T-helper 17 cell (primary cell): Measurements from ENCODE around the gene MINPP1. TPM values are rescaled to one million over a fixed set of nuclear protein-coding genes. Genes with fewer than 3 reads are reported as not detected.

ENCODE experiments used
- ATAC-seq: fragments of 150-1000 bp; cut with Tn5 transposase; 2 replicates; pipeline ENCODE4 v1.10.0; 2021; ENCODE audit warnings: mild to moderate bottlenecking, moderate library complexity
- DNase-seq, 3 donors: peaks; one replicate each; pipeline versions ENCODE4 v3.0.0 to v3.0.0-alpha.2; 2020 to 2021
- H3K9me3 ChIP-seq: one replicate; pipeline ENCODE4 v1.7.0; 2013; ENCODE audit warnings: low read length, mild to moderate bottlenecking; ENCODE audit not compliant: control insufficient read depth, poor library complexity, severe bottlenecking
- H3K27ac Mint-ChIP-seq: one replicate; pipeline ENCODE4 v1.8.0; 2022; ENCODE audit warnings: mild to moderate bottlenecking, moderate library complexity, mixed read lengths
- H3K27me3 Mint-ChIP-seq: one replicate; pipeline ENCODE4 v1.8.0; 2022; ENCODE audit warnings: mixed read lengths
- H3K36me3 Mint-ChIP-seq: one replicate; pipeline ENCODE4 v1.8.0; 2022; ENCODE audit warnings: low read depth, mixed read lengths
- H3K4me1 Mint-ChIP-seq: one replicate; pipeline ENCODE4 v1.8.0; 2022; ENCODE audit warnings: mild to moderate bottlenecking, mixed read lengths
- H3K4me3 Mint-ChIP-seq: one replicate; pipeline ENCODE4 v1.8.0; 2022; ENCODE audit warnings: mild to moderate bottlenecking, moderate library complexity, mixed read lengths
- total RNA-seq, 4 donors: library from RNA in 2 of 4; stranded (reverse) in 2 of 4; gene quantifications; one replicate each; pipeline ENCODE4 v1.2.3 and lab custom pipeline; 2022 to 2026

MINPP1 gene
- total RNA-seq, 2 donors from 2014 or later: 2.2 to 2.3 TPM

DNA sequence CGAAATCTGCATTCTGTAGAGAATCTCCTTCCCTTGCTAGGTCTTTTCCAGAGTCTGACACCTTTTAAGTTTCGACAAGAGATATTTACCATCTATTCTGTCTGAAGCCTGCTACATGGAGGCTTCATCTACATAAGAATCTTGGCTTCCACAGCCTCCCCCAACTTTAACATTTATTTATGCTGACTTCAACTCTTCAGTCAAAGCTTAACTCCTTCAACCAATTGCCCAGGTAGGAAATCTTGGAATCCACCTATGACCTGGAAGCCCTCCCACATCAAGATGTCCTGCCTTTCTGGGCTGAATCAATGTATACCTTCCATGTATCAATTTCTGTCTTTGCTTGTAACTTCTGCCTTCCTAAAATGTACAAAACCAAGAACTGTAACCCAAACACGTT, 54.7 kb downstream of the MINPP1 start:
- ATAC-seq (no peak), DNase-seq (no peak)
- H3K27ac Mint-ChIP-seq: no peak overlapping the region
- H3K9me3 ChIP-seq: peaks cover 2% of the 10 kb centered on the region
- no peak overlapping the region for H3K4me3 Mint-ChIP-seq
- H3K36me3 Mint-ChIP-seq: peaks cover 2% of the 10 kb centered on the region
- H3K27me3 Mint-ChIP-seq: no peaks in the 10 kb centered on the region
- no peaks in the 10 kb centered on the region for H3K4me1 Mint-ChIP-seq

DNA sequence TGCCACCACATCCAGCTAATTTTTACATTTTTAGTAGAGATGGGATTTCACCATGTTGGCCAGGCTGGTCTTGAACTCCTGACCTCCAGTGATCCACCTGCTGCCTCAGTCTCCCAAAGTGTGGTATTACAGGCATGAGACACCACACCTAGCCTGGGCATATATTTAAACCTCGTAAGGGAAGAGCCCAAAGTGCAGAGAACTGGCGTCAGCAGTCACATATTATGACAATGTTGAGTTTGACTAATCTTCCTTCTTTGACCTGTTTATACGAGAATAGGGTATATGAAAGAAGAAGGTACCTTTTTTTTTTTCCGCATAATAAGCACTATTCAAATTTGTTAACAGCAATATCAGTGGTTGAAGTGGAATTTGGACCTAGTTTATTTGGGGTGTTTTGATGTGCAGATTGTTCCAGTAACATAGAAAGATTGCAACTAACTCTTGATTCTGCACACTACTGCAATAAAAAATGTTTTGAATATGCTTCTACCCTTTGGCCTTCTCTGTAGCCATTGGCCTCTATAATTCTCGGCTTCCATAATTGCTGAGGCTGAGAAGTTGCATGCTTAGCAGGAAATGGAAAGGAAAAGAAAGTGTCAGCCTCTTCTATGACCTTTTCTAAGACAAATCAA, 55.9 kb downstream of the MINPP1 start:
- DNase-seq (no peak), ATAC-seq (no peak)
- Mint-ChIP-seq H3K27me3 (no peaks in the 10 kb centered on the region), H3K4me3 (no peak overlapping the region), H3K27ac (no peak overlapping the region), H3K36me3 (peaks cover under 1% of the 10 kb centered on the region), H3K4me1 (no peaks in the 10 kb centered on the region)
- peaks cover 9% of the 10 kb centered on the region for H3K9me3 ChIP-seq

DNA sequence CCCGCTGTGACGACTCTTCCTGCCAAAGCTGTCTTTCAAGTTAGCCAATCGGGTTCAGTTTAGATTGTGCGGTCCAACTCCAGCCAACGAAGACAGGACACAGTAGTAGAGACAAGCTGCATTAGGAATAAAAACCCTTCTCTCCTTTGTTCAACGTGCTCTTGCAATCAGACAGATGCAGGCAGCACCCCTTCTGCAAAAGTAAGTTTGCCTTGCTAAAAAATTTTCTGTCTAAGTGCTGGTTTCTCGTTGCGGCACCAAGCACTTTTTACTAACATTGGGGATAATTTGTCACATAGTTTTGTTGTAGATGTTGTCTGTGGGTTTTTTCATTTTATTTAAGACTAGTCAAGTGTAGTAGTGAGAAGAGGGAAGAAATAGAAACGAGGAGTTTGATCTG, 58.1 kb downstream of the MINPP1 start:
- no peak overlapping the region for H3K4me3 Mint-ChIP-seq
- DNase-seq (no peak), ATAC-seq (no peak)
- H3K4me1 Mint-ChIP-seq: no peaks in the 10 kb centered on the region
- peaks cover 10% of the 10 kb centered on the region for H3K9me3 ChIP-seq
- H3K36me3 Mint-ChIP-seq: peaks cover 2% of the 10 kb centered on the region
- no peak overlapping the region for H3K27ac Mint-ChIP-seq
- no peaks in the 10 kb centered on the region for H3K27me3 Mint-ChIP-seq

DNA sequence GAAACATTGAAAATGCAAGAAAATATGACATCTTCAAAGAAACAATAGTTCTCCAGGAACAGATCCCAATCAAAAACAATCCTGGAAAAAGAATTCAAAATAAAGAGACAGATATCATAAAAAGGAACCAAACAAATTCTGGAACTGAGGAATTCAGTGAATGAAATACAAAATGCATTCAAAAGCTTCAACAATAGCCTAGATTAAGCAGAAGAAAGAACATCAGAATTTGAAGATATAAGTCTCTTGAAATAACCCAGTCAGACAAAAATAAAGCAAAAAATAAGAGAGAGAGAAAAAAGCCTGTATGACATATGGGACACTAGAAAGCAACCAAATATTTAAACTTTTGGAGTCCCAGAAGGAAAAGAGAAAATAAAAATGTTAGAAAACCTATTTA, 60.3 kb downstream of the MINPP1 start:
- Mint-ChIP-seq H3K4me1 (no peaks in the 10 kb centered on the region), H3K4me3 (no peak overlapping the region), H3K36me3 (peaks cover 2% of the 10 kb centered on the region), H3K27me3 (peaks cover 8% of the 10 kb centered on the region), H3K27ac (no peak overlapping the region)
- ATAC-seq (no peak), DNase-seq (no peak)
- peaks cover 10% of the 10 kb centered on the region for H3K9me3 ChIP-seq

DNA sequence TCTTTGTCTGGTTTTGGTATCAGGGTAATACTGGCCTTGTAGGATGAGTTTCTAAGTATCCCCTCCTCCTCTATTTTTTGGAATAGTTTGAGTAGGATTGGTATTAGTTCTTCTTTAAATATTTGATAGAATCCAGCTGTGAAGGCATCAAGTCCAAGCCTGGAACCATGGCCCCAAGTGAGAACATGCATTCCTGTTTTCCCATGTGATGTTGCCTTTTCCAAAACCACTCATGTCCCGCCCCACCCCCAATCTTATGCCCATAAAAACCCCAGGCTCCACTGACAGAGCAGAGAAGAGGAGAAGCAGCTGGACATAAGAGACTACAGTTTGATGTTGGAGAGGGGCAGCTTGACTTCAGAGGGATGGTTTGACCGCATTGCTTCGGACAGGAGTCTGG, 71.2 kb downstream of the MINPP1 start:
- H3K4me1 Mint-ChIP-seq: no peaks in the 10 kb centered on the region
- H3K9me3 ChIP-seq: no peaks in the 10 kb centered on the region
- no peak for ATAC-seq
- H3K27me3 Mint-ChIP-seq: peaks cover 45% of the 10 kb centered on the region
- no peak overlapping the region for H3K27ac Mint-ChIP-seq
- H3K36me3 Mint-ChIP-seq: peaks cover 3% of the 10 kb centered on the region
- no peak overlapping the region for H3K4me3 Mint-ChIP-seq
- DNase-seq: no peak

DNA sequence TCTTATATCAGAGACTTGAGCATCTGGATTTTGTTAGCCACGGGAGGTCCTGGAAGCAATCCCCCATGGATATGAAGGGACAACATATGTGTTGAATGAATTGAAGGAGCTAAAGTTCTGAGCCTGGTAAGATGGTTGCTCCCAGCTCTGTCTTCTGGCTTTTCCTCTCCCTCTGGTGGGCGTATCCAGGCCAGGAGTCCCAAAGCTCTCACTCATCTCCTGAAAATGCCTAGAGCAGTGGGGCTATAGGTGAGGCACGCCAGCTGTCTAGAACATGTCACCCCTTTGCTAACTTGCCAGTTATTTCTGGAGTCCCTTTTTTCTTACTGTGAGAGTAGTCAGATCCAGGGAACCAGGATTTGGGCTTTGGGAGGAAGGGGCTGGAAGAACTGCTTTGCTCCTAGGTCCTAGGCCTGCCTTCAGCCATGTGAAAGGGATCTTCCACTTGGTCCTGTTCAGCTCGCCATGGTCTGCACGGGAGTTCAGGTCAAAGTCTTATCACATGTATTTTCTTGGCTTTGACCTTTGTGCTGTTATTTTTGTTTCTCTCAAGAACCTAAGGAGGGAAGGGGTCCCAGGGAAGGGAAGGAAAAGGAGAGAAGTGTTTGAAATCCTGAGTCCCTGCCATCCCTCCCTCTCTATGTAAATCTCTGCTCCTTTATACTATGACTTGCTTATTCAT, 73.6 kb downstream of the MINPP1 start:
- H3K4me3 Mint-ChIP-seq: no peak overlapping the region

DNA sequence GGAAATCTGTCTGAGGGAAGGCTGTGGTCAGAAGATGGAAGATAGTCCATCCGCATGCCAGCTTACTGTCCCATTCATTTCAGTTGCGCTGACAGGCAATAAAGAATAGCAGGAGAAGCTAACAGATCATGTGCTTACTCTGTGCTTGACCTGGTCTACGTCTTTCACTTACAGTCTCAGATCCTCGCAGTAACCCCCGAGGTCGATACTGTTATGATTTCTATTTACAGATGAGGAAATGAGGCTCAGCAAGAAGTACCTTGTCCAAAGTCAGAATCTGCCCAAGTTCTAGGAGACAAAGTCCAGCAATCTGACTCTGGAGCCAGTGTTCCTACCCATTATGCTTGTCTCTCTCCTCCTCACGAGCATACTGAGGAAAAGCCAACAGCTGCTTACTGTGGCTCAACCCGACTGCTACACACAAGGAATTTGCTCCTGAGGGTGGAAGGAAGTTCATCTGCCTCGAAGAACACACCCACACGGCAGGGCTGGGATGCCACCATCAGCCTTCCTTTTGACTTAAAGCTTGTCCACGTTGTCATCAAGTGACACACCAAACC, 74.2 kb downstream of the MINPP1 start:
- no peak for ATAC-seq

More for the DNA sequence above, 73.6 kb downstream of the MINPP1 start:
- Mint-ChIP-seq H3K36me3 (peaks cover 3% of the 10 kb centered on the region), H3K27me3 (peaks cover 65% of the 10 kb centered on the region), H3K4me1 (no peaks in the 10 kb centered on the region), H3K27ac (no peak overlapping the region)
- no peak for ATAC-seq
- no peak for DNase-seq
- H3K9me3 ChIP-seq: no peaks in the 10 kb centered on the region

DNA sequence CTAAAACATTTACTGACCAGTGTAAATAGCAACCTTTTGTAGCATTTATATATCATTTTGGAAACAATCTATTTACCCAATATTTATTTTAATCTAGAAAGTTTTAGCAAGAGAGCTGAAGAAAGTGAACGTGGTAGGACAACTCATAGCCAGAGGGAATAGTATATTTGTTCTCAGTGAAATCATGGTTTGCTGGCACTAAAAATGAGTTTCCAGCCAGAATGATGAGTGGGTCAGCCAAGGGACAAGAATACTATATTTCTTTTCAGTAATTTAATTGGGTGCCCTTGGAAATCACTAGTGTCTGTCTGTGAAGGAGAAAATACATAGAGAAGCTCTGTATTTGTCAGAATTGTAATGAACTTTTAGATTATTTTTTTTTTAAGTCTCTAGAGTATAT, 74.9 kb downstream of the MINPP1 start:
- Mint-ChIP-seq H3K36me3 (peaks cover 3% of the 10 kb centered on the region), H3K4me1 (no peaks in the 10 kb centered on the region), H3K27ac (no peak overlapping the region), H3K4me3 (no peak overlapping the region), H3K27me3 (peaks cover 65% of the 10 kb centered on the region)
- no peaks in the 10 kb centered on the region for H3K9me3 ChIP-seq
- DNase-seq (no peak), ATAC-seq (no peak)

More for the DNA sequence above, 74.2 kb downstream of the MINPP1 start:
- no peaks in the 10 kb centered on the region for H3K9me3 ChIP-seq
- Mint-ChIP-seq H3K4me1 (no peaks in the 10 kb centered on the region), H3K27ac (no peak overlapping the region), H3K27me3 (peaks cover 65% of the 10 kb centered on the region), H3K36me3 (peaks cover 3% of the 10 kb centered on the region), H3K4me3 (no peak overlapping the region)
- DNase-seq: no peak

DNA sequence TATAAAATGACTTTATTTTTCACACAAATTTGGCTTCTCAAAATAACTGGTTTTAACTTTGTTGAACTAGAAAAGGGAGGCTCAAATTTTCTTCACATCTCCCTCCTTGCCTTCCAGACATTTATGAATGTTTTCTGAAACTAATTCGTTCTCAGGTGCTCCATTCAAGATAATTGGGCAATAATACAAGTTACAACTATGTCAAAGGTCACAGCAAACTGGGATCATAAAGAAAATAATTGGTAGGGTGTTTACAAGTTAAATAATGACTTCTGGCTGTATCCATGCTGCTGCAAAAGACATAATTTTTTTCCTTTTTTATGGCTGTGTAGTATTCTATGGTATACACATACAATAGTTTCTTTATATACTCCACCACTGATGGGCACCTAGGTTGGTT, 75.3 kb downstream of the MINPP1 start:
- Mint-ChIP-seq H3K27ac (no peak overlapping the region), H3K4me3 (no peak overlapping the region), H3K4me1 (no peaks in the 10 kb centered on the region), H3K36me3 (peaks cover 3% of the 10 kb centered on the region), H3K27me3 (peaks cover 61% of the 10 kb centered on the region)
- no peak for DNase-seq
- H3K9me3 ChIP-seq: no peaks in the 10 kb centered on the region
- no peak for ATAC-seq

DNA sequence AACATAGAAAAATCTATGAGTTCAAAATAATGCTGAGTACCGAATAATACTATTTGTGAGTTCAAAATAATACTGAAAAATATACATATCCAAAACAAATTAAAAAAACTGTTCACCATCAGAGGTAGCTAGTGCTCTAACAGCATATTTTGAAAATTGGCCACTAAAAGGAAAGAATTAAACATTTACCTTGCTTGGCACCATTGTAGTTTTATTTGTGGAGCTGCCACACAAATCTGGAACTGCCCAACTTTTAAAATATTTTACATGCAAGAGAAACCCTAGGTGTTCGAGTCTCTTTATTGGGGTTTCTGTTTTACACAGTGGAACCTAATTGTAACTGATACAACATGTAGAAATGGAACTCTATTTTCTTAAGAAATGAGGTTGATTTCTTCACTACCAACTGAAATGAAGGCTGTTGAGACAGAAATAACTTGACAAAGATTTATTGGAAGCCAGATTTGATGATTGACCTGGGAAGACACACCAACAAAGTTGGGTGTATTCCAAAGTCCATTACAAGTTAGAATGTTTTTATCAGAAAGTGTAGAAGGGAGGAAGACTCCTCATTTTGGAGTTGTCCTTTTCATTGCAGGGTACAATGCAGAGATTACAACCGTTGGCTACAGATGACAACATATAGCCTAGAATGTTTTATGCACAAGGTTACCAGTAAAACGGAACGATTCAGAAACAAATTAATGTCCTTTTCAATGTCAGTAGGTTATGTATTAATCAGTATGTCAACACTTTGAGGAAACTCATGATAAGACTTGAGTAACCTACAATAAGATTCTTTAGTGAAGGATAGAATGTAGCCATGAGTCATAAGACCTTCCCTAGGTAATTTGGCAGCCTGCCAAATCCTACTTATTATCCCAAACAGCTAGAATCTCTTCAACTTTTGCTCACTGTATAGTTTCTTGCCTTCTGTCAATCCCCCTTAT, 81.1 kb downstream of the MINPP1 start:
- H3K27me3 Mint-ChIP-seq: peaks cover 24% of the 10 kb centered on the region
- no peaks in the 10 kb centered on the region for H3K9me3 ChIP-seq
- ATAC-seq (no peak), DNase-seq (no peak)
- no peaks in the 10 kb centered on the region for H3K4me1 Mint-ChIP-seq
- H3K27ac Mint-ChIP-seq: no peak overlapping the region
- no peak overlapping the region for H3K4me3 Mint-ChIP-seq
- H3K36me3 Mint-ChIP-seq: no peaks in the 10 kb centered on the region

DNA sequence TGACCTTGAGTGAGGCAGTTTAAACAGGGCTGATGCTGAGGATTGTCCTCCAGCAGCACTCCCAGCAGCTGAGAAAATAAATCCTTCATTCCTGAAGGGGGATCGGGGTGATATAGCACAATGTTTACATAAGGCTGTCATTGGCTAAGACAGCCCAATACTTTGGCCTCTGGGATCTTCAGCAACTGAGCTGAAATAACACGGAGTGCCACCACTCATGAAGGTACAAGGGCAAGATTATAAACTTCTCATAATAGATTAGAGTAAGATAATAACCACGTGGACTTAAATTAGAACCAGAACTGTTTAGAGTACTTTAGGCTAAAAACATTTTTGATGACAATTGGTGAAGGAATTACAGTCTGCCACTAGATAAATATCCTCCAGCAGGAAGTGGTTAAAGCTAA, 85.0 kb downstream of the MINPP1 start:
- Mint-ChIP-seq H3K4me3 (no peak overlapping the region), H3K27ac (no peak overlapping the region), H3K36me3 (no peaks in the 10 kb centered on the region), H3K27me3 (peaks cover 4% of the 10 kb centered on the region), H3K4me1 (no peaks in the 10 kb centered on the region)
- ATAC-seq: no peak
- H3K9me3 ChIP-seq: no peaks in the 10 kb centered on the region
- DNase-seq: no peak

DNA sequence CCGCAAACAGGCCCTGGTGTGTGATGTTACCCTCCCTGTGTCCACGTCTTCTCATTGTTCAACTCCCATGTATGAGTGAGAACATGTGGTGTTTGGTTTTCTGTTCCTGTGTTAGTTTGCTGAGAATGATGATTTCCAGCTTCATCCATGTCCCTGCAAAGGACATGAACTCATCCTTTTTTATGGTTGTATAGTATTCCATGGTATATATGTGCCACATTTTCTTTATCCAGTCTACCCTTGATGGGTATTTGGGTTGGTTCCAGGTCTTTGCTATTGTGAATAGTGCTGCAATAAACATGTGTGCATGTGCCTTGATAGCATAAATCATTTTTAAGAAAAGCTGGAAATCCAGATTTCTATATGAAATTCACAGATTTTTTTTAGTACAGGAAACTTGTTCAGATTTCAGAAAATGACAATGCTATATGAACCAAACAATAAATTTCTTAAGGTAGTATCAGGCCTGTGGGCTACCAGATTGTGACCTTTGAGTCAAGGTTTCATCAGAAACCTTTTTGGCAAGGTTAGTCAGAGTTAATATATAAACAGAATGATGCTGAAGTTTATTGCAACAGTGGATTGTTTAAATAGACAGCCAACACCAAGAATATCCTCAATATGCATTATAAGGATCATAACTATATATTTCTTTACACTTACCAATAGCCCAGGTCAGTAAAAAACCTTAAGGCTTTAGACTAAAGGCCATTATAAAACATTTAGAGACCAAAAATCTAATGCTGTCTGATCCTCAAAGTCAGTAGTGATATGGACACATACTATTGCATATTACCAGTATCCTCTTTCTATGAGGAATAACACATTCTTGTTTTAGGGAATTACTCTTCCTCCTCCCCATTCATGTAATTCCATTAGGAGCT, 86.3 kb downstream of the MINPP1 start:
- H3K9me3 ChIP-seq: no peaks in the 10 kb centered on the region
- ATAC-seq (no peak), DNase-seq (no peak)
- Mint-ChIP-seq H3K4me1 (no peaks in the 10 kb centered on the region), H3K36me3 (no peaks in the 10 kb centered on the region), H3K4me3 (no peak overlapping the region), H3K27me3 (peaks cover 14% of the 10 kb centered on the region), H3K27ac (no peak overlapping the region)
